ENCODE data around the gene MAP4K5. TPM values are rescaled to one million over a fixed set of nuclear protein-coding genes. Genes with fewer than 3 reads are reported as not detected.

MAP4K5 gene
- total RNA-seq, 1 experiment from 2014 or later, result 33.1 TPM

DNA sequence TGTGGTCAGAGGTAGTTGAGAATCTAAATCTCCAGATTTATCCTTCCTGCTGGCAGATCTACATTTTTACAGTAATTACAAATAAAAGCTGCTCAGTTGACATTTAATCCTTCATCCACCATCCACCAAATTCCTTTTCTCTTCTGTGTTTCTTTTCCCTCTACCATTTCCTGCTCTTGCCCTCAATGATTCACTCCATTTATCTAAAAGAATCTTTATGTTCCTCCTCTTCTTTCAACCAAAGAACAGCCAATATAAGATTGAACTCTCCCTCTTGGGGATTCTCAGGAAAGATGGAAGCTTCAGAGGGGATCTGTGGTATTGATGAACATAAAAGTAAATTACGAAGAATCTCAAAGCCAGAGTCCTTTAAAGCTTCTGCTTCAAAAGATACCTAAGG lies 4.4 kb downstream of the MAP4K5 start:
- Histone ChIP-seq H3K36me3 (ENCODE audit: control insufficient read depth, insufficient read depth, low read length) (no peaks in the 10 kb centered on the region; the same call in 1 of the 2 replicates), H3K27ac (ENCODE audit: low read length) (no peak overlapping the region), H3K4me3 (ENCODE audit: low read depth in 2 of 2, low read length in 2 of 2) (no peak overlapping the region), H3K9me3 (ENCODE audit: control insufficient read depth, insufficient read depth, low read depth, low read length) (no peaks in the 10 kb centered on the region), H3K4me1 (ENCODE audit: control insufficient read depth, insufficient read depth, low read length) (peaks cover 4% of the 10 kb centered on the region; the same call in 1 of the 2 replicates), H3K27me3 (ENCODE audit: control insufficient read depth, insufficient read depth, low read length) (no peaks in the 10 kb centered on the region)
- intact Hi-C loops (cut with micrococcal nuclease; ENCODE audit: unreplicated experiment) (no loop called here), in situ Hi-C loops (cut with HindIII; ENCODE audit: low pct_unique_long_range_greater_than_20kb, low sequenced_read_pairs) (no loop called here)
- TF ChIP-seq TCF7L2 (IDR thresholded peaks at IDR 0.05; ENCODE audit: low read depth, low read length) (no peak), SIN3A (IDR thresholded peaks at IDR 0.05; ENCODE audit: borderline replicate concordance, insufficient read depth, low read depth, low read length) (no peak), POLR2AphosphoS5 (IDR thresholded peaks at IDR 0.05; ENCODE audit: low read depth, low read length) (no peak)
- TF ChIP-seq, protein P1, sequence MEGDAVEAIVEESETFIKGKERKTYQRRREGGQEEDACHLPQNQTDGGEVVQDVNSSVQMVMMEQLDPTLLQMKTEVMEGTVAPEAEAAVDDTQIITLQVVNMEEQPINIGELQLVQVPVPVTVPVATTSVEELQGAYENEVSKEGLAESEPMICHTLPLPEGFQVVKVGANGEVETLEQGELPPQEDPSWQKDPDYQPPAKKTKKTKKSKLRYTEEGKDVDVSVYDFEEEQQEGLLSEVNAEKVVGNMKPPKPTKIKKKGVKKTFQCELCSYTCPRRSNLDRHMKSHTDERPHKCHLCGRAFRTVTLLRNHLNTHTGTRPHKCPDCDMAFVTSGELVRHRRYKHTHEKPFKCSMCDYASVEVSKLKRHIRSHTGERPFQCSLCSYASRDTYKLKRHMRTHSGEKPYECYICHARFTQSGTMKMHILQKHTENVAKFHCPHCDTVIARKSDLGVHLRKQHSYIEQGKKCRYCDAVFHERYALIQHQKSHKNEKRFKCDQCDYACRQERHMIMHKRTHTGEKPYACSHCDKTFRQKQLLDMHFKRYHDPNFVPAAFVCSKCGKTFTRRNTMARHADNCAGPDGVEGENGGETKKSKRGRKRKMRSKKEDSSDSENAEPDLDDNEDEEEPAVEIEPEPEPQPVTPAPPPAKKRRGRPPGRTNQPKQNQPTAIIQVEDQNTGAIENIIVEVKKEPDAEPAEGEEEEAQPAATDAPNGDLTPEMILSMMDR (IDR thresholded peaks at IDR 0.05), result no peak
- TF ChIP-seq, protein P2, sequence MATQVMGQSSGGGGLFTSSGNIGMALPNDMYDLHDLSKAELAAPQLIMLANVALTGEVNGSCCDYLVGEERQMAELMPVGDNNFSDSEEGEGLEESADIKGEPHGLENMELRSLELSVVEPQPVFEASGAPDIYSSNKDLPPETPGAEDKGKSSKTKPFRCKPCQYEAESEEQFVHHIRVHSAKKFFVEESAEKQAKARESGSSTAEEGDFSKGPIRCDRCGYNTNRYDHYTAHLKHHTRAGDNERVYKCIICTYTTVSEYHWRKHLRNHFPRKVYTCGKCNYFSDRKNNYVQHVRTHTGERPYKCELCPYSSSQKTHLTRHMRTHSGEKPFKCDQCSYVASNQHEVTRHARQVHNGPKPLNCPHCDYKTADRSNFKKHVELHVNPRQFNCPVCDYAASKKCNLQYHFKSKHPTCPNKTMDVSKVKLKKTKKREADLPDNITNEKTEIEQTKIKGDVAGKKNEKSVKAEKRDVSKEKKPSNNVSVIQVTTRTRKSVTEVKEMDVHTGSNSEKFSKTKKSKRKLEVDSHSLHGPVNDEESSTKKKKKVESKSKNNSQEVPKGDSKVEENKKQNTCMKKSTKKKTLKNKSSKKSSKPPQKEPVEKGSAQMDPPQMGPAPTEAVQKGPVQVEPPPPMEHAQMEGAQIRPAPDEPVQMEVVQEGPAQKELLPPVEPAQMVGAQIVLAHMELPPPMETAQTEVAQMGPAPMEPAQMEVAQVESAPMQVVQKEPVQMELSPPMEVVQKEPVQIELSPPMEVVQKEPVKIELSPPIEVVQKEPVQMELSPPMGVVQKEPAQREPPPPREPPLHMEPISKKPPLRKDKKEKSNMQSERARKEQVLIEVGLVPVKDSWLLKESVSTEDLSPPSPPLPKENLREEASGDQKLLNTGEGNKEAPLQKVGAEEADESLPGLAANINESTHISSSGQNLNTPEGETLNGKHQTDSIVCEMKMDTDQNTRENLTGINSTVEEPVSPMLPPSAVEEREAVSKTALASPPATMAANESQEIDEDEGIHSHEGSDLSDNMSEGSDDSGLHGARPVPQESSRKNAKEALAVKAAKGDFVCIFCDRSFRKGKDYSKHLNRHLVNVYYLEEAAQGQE (IDR thresholded peaks at IDR 0.05; ENCODE audit: insufficient read depth in 1 of 2, low read depth in 2 of 2, low read length in 1 of 2), result no peak
- no peak for DNase-seq (ENCODE audit: low read depth, low spot score)
- ChIA-PET CTCF (no interaction called here), POLR2A (interaction anchor here (0.8 kb wide), 1 partner anchor 13 kb away, joined by 21 read pairs; no protein-coding TSS in a partner anchor)
- no TSS peak for BruUV-seq (replicated peaks)
- no peak for ATAC-seq

DNA sequence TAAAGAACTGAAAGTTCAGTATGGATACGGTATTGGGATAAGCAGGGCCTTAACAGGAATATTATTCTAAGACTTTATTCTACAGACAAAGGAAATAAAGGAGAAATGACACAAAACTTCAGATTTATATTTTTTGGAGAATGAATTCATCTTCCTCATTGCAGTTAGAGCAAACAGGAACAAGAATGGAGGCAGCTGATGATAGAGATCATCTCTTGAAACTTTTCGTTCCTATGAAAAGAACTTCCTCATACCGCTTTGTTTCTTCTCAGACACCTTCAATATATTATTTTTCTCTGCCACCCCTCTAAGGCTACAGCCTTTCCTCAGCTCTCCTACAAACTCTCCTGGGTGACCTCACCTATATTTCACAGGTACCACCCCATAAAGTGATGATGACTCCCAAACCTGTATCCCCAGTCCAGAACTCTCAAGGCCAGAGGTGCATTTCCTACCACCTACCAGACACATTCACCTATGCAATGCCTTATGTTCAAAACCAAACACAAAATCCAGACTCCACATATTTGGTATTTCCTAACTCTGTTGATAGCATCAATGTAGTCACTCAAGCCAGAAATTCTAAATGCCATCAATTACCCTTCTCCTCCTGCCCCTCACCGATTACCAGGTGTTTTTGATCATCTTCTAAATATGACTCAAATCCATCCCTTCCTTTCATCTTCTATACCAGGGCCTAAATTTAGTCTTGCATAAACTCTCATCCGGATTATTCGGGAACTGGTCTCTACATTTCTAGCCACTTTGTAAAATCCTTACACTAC lies 7.4 kb downstream of the MAP4K5 start:
- Histone ChIP-seq H3K36me3 (ENCODE audit: control insufficient read depth, insufficient read depth, low read length) (no peaks in the 10 kb centered on the region; the same call in 1 of the 2 replicates), H3K27ac (ENCODE audit: low read length) (no peak overlapping the region), H3K4me3 (ENCODE audit: low read depth in 2 of 2, low read length in 2 of 2) (no peak overlapping the region), H3K4me1 (ENCODE audit: control insufficient read depth, insufficient read depth, low read length) (peaks cover 6% of the 10 kb centered on the region), H3K9me3 (ENCODE audit: control insufficient read depth, insufficient read depth, low read depth, low read length) (no peaks in the 10 kb centered on the region), H3K27me3 (ENCODE audit: control insufficient read depth, insufficient read depth, low read length) (no peaks in the 10 kb centered on the region)
- ATAC-seq (no peak), DNase-seq (ENCODE audit: low read depth, low spot score) (no peak)
- TF ChIP-seq SIN3A (IDR thresholded peaks at IDR 0.05; ENCODE audit: borderline replicate concordance, insufficient read depth, low read depth, low read length), result no peak
- TF ChIP-seq, protein P2 (IDR thresholded peaks at IDR 0.05; ENCODE audit: insufficient read depth in 1 of 2, low read depth in 2 of 2, low read length in 1 of 2), result no peak
- TF ChIP-seq, protein P1 (IDR thresholded peaks at IDR 0.05), result no peak
- no peak for TF ChIP-seq POLR2AphosphoS5 (IDR thresholded peaks at IDR 0.05; ENCODE audit: low read depth, low read length)
- TF ChIP-seq TCF7L2 (IDR thresholded peaks at IDR 0.05; ENCODE audit: low read depth, low read length), result no peak
- no TSS peak for BruUV-seq (replicated peaks)
- intact Hi-C loops (cut with micrococcal nuclease; ENCODE audit: unreplicated experiment) (no loop called here), in situ Hi-C loops (cut with HindIII; ENCODE audit: low pct_unique_long_range_greater_than_20kb, low sequenced_read_pairs) (no loop called here)
- CTCF ChIA-PET, result no interaction called here
- POLR2A ChIA-PET, result no interaction called here

All from Panc1 (cell line).